DMS 273 treated with DMSO at 0.1 percent for 48 hours (cell line): ENCODE data around the gene CNTFR.
"Not testable (repeated sequence)": the region's sequence is repeated elsewhere in the genome, so short reads cannot be mapped to it uniquely, and the experiment has no call there.

ENCODE experiments used
- DNase-seq: peaks from one replicate; lab custom pipeline; 2025; lab: John Stamatoyannopoulos, UW

Gene CNTFR, protein sequence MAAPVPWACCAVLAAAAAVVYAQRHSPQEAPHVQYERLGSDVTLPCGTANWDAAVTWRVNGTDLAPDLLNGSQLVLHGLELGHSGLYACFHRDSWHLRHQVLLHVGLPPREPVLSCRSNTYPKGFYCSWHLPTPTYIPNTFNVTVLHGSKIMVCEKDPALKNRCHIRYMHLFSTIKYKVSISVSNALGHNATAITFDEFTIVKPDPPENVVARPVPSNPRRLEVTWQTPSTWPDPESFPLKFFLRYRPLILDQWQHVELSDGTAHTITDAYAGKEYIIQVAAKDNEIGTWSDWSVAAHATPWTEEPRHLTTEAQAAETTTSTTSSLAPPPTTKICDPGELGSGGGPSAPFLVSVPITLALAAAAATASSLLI

DNA sequence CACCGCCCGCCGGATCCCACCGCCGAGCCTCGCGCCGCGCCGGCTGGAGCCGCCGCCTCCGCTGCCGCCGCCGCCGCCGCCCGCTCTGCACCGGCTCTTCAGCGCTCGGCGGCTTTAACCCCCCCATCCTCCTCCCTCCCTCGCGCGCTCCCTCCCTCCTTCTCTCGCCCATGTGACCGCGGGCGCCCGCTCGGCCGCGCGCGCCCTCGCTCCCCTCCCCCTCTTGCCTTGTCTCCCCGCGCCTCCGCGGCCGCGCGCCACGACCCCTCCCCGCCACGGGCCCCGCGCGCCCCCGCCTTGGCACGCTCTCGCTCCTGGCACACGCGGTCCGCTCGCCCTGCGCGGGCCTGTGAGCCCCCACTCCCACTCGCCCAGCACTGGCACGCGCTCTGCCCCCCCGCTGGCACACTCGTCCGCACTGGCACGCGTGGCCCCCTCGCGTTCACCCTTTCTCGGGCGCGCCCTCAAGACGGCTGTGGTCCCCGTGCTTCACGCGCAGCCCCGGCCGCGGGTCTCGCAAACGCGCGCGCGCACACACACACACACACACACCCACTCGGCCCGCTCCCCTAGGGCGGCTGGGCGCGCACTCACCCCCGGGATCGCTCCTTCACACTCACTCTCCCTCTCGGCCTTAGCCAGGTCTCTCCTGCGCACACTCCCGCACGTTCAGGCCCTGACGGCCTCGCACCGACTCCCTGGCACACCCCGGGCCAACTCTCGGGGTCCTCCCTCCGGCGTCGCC, at the start of gene CNTFR:
CNTFR (minus strand) TSS at position 89 of the 745 bp plus-strand sequence. CDS start 20,743 bp downstream, outside the sequence.
- peak; percentile 14 for DNase-seq

DNA sequence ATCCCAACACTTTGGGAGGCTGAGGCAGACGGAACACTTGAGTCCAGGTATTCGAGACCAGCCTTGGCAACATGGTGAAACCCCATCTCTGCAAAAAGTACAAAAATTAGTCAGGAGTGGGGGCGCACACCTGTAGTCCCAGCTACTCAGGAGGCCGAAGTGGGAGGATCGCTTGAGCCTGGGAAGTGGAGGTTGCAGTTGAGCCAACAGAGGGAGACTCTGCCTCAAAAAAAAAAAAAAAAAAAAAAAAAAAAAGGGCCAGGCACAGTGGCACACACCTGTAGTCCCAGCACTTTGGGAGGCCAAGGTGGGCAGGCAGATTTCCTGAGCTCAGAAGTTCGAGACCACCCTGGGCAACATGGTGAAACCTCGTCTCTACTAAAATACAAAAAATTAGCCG, 49.8 kb upstream of the CNTFR start:
- not testable (repeated sequence) for DNase-seq

DNA sequence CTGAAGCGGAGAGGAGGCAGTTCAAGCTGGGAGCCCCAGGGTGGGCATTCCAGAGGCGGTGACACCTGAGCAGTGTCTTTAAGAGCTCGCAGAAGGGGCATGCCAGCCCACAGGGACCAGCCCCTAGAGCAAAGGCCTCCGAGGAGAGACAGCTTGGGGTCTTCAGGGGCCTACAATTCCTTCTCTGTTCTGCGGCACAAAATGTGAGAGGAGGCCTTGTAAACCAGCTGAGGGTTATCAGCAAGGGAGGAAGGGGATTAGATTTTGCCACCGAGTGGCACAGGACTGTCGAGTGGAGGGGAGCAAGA, 48.6 kb upstream of the CNTFR start:
- no peak for DNase-seq

DNA sequence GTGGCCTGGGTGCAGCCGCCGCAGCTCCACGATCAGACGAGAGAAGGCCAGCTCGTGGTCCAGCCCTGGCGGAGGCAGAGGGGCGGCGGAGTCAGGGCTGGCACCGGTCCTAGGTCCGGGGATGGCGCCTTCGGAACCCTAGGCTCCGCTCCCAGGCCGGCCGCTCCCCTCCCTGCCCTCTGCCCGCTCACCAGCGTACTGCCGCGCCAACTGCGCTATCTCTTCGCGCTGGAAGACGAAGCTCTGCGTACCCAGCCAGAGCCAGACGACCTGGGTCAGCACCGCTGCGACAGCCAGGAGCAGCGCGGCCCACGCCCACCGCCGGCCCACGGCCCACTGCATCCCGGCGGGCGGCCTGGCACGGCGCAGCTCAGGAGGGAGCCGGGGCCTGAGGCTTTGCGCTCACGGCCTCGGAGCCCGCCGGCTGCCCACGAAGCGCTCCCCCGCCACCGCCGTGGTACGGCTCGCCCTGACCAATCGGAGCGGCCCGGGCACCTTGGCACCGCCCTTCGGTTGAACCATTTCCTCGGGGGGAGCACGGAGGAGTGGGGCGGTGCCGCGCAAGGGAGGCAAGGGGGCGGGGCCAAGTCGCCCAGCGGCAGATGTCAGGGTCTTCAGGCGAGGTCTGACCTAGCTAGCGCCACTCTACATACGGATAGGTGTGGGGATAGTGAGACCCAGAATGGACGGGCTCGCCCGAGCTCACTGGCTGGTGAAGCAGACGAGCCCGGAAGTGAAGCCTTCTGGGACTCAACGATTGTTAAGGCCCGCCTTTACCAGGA, 48.0 kb upstream of the CNTFR start, which contains the start of gene SIGMAR1:
SIGMAR1 (minus strand) TSS at position 432 of the 782 bp plus-strand sequence; CDS start at position 342, 90 bp downstream.
- peak; percentile 76 for DNase-seq

DNA sequence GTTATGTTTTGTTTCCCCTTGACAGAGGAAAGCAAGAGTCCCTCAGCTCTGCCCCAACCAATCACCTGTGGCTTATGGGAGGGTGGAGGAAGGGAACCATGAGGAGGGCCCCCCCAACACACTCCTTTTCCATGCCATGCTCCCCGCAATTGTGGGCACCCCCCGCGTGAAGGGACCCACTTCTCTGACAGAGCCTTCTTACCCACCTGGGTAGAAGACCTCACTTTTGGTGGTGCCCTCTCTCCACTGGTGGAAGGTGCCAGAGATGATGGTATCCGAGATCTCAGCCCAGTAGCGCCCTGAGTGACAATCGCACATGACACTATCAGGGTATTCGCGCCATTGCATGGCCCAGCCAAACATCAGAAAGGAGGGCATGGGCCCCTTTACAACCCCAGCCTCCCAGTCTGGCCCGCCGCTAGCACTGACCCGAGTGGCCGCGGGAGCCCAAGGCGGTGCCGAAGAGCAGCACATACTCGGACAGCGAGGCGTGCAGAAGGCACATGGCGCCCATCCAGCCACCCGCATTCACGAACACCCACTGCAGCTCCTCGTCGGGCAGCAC, 47.3 kb upstream of the CNTFR start:
- DNase-seq = no peak

DNA sequence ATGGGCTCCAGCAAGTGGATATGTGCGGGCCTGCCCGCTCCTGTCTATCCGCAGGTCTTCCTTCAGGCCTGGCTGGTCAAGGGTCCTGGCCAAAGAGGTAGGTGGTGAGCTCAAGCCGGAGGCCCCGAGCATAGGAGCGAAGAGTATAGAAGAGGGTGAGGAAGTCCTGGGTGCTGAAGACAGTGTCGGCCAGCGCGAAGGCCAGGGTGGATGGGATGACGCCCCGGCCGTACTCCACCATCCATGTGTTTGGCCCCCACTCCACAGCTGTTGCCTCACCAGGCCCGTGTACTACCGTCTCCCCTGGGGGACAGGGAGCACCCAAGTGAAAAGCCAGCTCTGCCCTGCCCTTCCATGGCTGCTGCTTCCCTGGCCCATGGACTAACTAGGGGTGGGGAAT, 46.0 kb upstream of the CNTFR start:
- DNase-seq = no peak

DNA sequence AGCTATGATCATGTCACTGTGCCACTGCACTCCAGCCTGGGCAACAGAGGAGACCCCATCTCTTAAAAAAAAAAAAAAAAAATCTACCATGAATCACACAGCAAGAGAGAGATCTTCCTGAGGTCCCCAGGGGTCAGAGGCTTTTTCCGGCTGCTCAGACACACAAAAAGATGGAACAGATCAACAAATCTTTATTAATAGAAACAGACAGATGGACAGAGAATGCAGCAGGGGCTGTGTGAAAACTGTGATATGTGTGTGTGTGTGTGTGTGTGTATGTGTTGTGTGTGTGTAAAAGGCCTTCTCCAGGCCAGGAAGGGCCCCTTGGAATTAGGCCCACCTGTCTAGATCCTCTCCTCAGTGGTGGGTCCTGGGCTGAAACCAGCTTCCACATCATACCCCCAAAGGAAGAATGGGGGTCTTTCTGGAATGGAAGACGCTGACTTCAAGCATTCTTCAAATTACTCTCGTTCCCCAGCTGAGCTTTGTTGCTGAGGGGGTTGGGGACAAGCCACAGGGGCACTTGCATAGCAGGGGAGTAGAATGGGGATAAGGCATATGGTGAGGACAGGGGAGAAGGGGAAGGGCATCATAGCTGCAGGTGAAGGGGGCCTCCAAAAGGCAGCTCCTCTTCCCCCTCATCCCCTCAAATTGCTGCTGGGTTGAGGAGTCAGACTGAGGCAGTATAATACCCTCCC, 45.2 kb upstream of the CNTFR start:
- no peak for DNase-seq

DNA sequence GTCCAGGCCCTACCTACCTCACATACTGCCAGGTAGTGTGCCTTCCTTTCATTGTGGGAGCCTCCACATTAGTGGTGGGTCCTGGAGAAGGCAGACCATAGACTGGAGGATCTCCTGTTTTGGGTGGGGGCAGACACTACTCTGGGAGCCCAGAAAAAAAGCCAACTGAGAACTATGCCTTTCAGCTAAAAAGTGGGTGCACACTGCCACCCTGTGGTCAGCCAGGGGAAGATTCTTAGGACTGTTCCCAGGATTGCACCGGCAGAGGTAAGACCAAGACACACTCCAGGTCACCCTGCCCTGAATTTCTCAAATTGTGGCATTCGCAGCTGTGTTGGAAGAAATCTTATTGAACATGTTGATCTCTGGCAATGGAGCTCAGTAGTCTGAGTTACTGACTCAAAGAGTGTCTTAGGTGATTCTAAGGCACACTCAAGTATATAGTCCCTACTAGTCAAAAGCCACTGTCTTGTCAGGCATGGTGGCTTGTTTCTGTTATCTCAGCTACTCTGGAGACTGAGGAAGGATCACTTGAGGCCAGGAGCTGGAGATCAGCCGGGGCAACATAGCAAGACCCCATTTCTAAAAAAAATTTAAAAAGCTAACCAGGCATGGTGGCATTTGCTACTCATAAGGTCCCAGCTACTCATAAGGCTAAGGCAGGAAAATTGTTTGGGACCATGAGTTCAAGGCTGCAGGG, 44.5 kb upstream of the CNTFR start:
- peak; percentile 34 for DNase-seq

DNA sequence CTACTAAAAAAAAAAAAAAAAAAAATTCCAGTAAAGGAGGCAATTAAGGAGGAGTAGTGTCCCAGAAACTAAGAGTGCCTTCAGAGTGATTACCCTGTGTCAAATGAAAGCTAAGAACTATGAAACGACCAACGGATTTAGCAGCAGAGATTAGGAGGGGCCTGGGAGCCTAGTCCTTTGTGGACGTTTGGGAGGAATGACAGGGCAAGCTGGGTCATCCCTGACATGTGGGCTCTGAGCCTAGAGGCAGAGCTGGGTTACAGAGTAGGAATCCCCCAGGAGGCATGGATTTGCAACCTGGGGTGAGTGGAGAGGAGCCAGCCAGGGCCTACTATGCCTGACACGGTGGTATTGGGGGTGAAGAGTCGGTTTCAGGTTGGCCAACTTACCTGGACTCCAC, 43.6 kb upstream of the CNTFR start:
- DNase-seq = no peak

DNA sequence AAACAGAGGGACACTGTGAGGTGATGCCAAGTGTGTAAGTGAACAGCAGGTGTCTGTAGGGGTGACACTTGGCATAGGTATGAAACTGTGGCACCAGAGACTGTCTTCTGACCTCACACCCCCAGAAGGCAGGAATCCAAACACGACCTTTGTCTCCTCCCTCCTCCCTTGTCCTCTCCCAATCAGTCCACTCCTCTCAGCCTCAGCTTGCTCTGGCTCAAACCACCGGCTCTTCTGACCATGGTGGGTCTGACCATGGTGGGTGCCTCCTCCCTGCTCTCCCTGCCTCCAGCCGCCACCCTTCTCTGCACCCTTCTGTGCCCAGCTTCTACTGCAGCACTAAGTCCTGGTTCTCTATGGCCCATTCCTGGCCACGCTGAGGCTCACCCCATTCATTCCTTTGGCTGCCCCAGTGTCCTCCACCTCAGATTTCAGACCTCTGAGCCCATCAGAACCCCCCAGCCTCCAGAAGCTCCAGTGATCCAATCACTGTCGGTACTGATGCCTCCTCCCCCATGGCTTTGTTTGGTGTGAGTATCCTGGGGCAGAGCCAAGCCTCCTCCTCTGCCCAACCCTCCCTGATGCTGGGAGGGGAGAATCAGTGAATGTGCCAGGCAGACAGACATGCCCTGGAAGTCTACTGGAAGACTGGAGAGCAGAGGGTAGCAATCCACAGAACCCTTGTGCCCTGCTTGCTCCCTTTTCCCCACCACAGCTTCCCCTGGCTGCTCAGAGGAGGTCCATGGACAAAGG, 41.1 kb upstream of the CNTFR start:
- DNase-seq = no peak

DNA sequence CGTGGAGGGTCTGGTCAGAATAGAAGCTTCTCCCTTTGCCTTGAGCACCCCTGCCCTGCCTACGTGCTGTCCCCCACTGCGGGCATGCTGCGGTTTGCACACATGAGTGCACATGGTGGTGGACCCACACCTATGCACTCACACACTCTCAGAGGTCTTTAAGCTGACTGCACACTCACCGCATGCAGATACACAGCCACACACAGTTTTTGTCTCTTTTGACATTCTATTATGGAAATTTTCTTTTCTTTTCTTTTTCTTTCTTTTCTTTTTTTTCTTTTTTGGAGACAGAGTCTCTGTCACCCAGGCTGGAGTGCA, 39.9 kb upstream of the CNTFR start:
- no peak for DNase-seq

DNA sequence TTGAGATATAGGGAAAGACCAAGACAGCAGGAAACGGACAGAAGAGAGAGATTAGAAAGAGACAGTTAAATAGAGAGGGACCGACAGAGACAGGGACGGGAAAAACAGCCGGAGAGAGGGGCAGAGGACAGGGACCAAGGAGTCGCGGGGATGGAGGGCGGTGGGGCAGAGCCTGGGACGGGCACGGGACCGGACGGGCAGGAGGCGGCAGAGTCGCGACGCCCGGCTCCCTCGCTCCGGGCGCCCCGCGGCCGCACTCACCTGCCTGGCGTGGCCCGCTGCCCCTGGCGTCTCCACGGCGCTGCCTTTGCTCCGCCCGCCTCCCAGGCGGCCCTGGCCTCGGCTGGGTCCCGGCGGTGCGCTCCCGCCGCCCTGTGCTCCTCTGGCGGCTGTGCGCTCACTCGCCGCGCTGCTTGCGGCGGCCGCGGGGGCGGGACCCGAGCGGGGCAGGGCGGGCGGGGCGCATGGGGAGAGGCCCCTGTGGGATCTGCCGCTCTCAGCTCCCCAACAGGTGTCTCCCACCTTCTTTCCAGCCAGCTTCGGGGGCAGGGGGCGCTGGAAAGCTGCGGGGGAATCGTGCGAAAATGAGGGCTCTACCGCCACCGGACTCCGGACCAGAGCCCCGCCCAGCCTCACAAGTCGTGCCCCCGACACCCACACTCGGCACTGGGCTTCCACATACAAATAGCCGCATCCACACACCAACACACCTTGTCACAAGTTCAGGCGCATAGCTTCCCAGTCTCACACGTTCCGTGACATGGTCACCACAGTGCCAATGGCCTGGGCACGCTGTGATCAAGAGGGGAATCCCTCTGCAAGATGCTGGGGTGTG, 39.3 kb upstream of the CNTFR start, which contains the start of gene ARID3C:
ARID3C (minus strand) TSS at position 411 of the 835 bp plus-strand sequence. CDS start 1,052 bp downstream, outside the sequence.
- no peak for DNase-seq

DNA sequence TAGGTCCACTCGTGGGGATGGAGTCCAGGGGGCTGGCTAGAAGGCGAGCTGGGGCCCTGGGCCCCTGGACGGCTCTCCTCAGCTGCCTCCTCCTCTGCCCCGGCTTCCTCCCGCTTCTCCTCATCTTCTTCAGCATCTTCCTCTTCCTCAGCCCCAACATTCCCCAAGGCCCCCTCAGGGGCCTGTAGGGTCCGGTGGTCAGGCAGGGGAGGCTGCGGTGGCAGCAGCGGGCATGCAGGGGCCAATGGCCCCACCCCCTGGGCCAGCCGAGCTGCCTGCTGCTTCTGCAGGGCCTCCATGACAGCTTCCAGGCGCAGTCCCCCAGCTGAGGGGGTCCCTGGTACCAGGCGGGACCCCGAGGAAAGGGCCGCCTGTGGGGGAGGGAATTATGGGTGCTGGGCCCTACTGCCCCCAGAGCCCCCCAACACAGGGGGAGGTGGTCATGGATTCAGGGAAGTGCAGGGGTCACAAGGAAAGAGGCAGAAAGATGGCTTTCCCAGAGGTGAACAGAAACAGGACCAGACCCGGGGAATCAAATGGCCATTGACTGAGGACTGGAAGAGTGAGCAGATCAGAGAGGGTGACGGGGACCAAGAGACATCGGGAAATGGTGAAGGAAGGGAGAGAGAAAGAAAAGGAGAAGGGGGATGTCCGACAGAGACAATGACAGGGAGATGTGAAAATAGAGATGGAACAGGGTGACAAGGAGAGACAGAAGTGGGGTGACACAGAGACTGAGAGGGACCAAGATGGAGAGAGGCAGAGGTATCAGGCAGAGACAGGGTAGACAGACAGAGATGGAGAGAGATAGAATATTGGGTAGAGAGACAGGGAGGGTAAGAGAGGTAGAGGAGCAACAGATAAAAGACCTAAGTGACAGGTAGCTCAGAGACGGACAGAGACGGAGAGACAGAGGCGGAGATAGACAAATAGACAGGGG, 38.5 kb upstream of the CNTFR start:
- no peak for DNase-seq

DNA sequence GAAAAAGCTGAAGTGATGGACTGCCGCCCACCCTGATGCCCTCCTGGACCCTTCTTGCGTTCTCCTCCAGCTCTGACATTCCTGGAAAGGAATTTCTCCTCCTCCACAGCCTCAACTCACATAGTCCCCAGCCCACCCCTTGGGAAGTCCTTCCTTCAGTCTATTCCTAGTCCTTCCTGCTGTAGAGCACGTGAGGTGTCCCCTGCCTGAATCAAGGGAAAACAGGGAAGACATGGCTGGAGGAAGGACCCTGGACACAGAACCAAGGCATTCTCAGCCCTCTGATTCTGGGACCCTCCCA, 35.6 kb upstream of the CNTFR start:
- no peak for DNase-seq

DNA sequence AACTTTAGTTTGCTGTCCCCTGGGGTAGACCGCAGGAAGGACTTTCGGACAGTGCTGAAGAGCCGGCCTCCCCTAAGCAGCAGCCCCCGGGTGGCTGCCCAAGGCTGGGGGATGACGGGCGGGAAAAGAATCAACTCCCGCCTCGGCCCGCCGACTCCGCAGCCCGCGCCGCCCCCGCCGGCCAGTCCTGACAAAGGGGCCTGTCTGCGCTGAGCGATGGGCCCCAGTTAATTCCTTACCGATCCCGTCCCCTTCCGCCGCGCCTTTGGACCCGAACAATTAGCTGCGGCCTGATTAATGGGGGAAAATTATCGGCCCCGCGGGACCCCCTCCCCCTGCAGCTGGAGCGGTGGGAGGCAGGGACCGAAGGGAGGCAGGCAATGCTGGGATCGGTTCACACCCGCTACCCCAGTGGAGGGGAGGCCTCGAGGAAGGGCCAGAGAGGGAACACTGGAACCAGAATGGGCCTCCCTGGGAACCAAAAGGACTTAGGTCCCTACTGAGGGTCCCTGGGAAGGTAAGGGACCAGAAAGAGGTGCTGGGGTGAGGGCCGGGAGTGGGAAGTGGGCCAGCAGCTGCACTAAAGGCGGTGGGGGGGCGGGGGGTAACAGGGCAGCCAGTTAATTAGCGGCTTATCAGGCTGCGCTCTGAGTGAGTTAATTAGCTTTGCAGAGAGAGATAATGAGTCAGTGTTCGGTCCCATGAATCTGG, 35.1 kb upstream of the CNTFR start:
- DNase-seq = no peak

DNA sequence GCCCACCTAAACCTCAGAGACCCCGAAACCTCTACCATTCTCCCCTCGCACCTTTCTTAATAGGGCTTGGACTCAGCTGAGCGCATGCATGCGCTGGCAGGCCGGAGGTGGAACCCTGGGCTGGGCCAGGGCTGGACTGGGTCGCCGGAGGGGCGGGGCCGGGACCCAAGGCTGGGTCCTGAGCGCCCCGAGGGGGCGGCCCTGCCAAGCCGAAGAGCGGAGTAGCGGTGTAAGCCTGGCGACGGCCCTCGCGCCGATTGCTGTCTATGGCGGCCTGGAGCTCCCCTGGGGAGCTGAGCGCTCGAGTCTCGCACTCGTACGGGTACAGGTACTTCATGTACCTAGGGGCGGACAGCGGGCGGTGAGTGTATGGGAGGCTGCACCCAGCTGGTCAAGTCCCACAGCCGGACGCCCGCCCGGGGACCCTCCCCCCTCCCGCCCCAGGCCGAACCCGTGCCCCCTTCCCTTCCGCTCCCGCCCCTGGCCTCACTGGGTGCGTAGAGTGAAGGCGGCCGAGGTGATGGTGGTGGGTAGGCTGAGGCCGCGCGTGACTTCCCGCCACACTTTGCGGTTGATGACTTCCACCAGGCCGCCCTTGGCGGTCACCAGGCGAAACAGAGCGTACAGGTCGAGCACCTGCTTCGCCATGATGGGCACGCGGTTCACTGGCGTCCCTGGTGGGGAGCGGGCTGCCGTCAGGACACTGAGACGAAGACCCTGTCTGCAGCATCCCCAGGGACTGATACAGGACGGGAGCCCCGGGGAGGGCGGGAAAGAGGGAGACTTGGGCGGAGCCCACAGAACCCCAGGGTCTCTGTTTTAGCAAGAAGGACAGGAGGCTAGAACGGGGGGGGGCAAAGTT, 34.1 kb upstream of the CNTFR start:
- DNase-seq = no peak
